H1 (cell line): ENCODE measurements around the gene OBSCN. TPM values are rescaled to one million over a fixed set of nuclear protein-coding genes. Genes with fewer than 3 reads are reported as not detected.

ENCODE experiments used
- CTCF ChIA-PET: fragments of 300-600 bp; sonication (Branson Sonifier 250); formaldehyde crosslinking; loops from one replicate; lab custom pipeline; 2021; ENCODE audit not compliant: partially characterized antibody; lab: Charles Lee
- POLR2A ChIA-PET: fragments of 300-600 bp; sonication (Branson Sonifier 250); formaldehyde crosslinking; loops from one replicate; lab custom pipeline; 2021; ENCODE audit warnings: inconsistent platforms; ENCODE audit not compliant: partially characterized antibody; lab: Charles Lee
- DNase-seq, 2 experiments: peaks; one replicate each; pipeline versions ENCODE4 v3.0.0 to v3.0.0-alpha.2; 2010 to 2022; ENCODE audit warnings: low spot score in 2 of 2, low read depth in 1 of 2, mixed read lengths in 1 of 2
- FAIRE-seq: peaks from 2 replicates; lab custom pipeline; 2011; peaks lifted over from hg19 to GRCh38; lab: Jason Lieb, UNC
- H2AFZ ChIP-seq: 2 replicates; pipeline ENCODE4 v1.8.1; 2012; ENCODE audit warnings: low read length, inconsistent platforms
- H2AK5ac ChIP-seq: 2 replicates; pipeline ENCODE4 v1.6.1; 2013; ENCODE audit warnings: low read depth, low read length
- H2BK120ac ChIP-seq: replicated peaks from 2 replicates; pipeline ENCODE3; 2013; ENCODE audit warnings: low read depth, low read length, inconsistent platforms
- H2BK12ac ChIP-seq: 2 replicates; pipeline ENCODE4 v1.6.1; 2013; ENCODE audit warnings: low read depth, low read length
- H2BK15ac ChIP-seq: 2 replicates; pipeline ENCODE4 v1.6.1; 2013; ENCODE audit warnings: low read length
- H2BK20ac ChIP-seq: 2 replicates; pipeline ENCODE4 v1.6.1; 2013; ENCODE audit warnings: low read length
- H2BK5ac ChIP-seq: 2 replicates; pipeline ENCODE4 v1.6.1; 2013; ENCODE audit warnings: low read depth, low read length
- H3K14ac ChIP-seq: 2 replicates; pipeline ENCODE4 v1.6.1; 2013; ENCODE audit warnings: inconsistent platforms; ENCODE audit not compliant: insufficient read length
- H3K18ac ChIP-seq: 2 replicates; pipeline ENCODE4 v1.6.1; 2013; ENCODE audit warnings: low read length; ENCODE audit errors: extremely low read depth
- H3K23ac ChIP-seq: 2 replicates; pipeline ENCODE4 v1.6.1; 2013; ENCODE audit warnings: inconsistent platforms; ENCODE audit not compliant: insufficient read length
- H3K23me2 ChIP-seq: 2 replicates; pipeline ENCODE4 v1.6.1; 2013; ENCODE audit warnings: low read depth, low read length
- H3K27ac ChIP-seq: 2 replicates; pipeline ENCODE4 v1.6.1; 2011; ENCODE audit warnings: low read depth, low read length, inconsistent platforms
- H3K27me3 ChIP-seq, 4 experiments: replicated peaks in 1 of 4; 1 replicate in 1 of 4; 2 replicates in 3 of 4; pipeline versions ENCODE4 v1.6.1 to v1.8.1; 2011 to 2013; ENCODE audit warnings: low read length in 3 of 4, mild to moderate bottlenecking in 3 of 4, inconsistent platforms in 2 of 4, mixed read lengths in 2 of 4, moderate library complexity in 1 of 4; ENCODE audit not compliant: control insufficient read depth in 3 of 4, insufficient read depth in 3 of 4; ENCODE audit errors: extremely low read depth in 1 of 4
- H3K36me3 ChIP-seq, 4 experiments: 2 replicates each; pipeline versions ENCODE4 v1.6.1 to v1.8.1; 2011 to 2013; ENCODE audit warnings: mild to moderate bottlenecking in 4 of 4, low read length in 3 of 4, moderate library complexity in 2 of 4, control low read depth in 1 of 4, inconsistent platforms in 1 of 4; ENCODE audit not compliant: insufficient read depth in 4 of 4, control insufficient read depth in 2 of 4
- H3K4ac ChIP-seq: replicated peaks from 2 replicates; pipeline ENCODE3; 2013; ENCODE audit warnings: low read length, low read depth, mixed read lengths, inconsistent platforms; ENCODE audit not compliant: insufficient read length
- H3K4me1 ChIP-seq, 4 experiments: replicated peaks in 1 of 4; 1 replicate in 1 of 4; 2 replicates in 3 of 4; pipeline versions ENCODE4 v1.6.1 to v1.8.1; 2011 to 2013; ENCODE audit warnings: low read length in 3 of 4, inconsistent platforms in 2 of 4, mixed read lengths in 1 of 4; ENCODE audit not compliant: insufficient read depth in 4 of 4, control insufficient read depth in 3 of 4
- H3K4me2 ChIP-seq, 2 experiments: 2 replicates each; pipeline versions ENCODE4 v1.6.1 to v1.8.1; 2011 to 2013; ENCODE audit warnings: low read depth in 2 of 2, low read length in 2 of 2, control low read depth in 1 of 2, inconsistent platforms in 1 of 2, mild to moderate bottlenecking in 1 of 2; ENCODE audit not compliant: insufficient read depth in 1 of 2
- H3K4me3 ChIP-seq, 4 experiments: fragments of 200-600, 300-600 bp in 1 of 4; sonication (generic), shearing (Covaris generic), sonication (Bioruptor Twin) in 1 of 4; 2 replicates each; pipeline versions ENCODE4 v1.5.1 to v1.8.1; 2011 to 2016; ENCODE audit warnings: low read length in 4 of 4, low read depth in 3 of 4, control low read depth in 2 of 4, inconsistent platforms in 2 of 4, mild to moderate bottlenecking in 2 of 4, mixed read lengths in 1 of 4, moderate library complexity in 1 of 4; ENCODE audit not compliant: insufficient read depth in 2 of 4; ENCODE audit errors: extremely low read depth in 1 of 4
- H3K56ac ChIP-seq: replicated peaks from 2 replicates; pipeline ENCODE3; 2013; ENCODE audit warnings: low read depth, mild to moderate bottlenecking, mixed read lengths, low read length, inconsistent platforms; ENCODE audit not compliant: insufficient read length
- H3K79me1 ChIP-seq: 2 replicates; pipeline ENCODE4 v1.6.1; 2013; ENCODE audit warnings: low read depth, low read length, control low read depth
- H3K79me2 ChIP-seq, 2 experiments: 2 replicates each; pipeline versions ENCODE4 v1.6.1 to v1.8.1; 2012 to 2013; ENCODE audit warnings: low read length in 2 of 2, mild to moderate bottlenecking in 2 of 2, inconsistent platforms in 1 of 2; ENCODE audit not compliant: insufficient read depth in 2 of 2, control insufficient read depth in 1 of 2
- H3K9ac ChIP-seq, 4 experiments: replicated peaks in 1 of 4; 1 replicate in 1 of 4; 2 replicates in 3 of 4; pipeline versions ENCODE4 v1.6.1 to v1.8.1; 2011 to 2013; ENCODE audit warnings: low read depth in 3 of 4, low read length in 3 of 4, control low read depth in 2 of 4, mild to moderate bottlenecking in 2 of 4, moderate library complexity in 2 of 4, inconsistent platforms in 1 of 4; ENCODE audit errors: extremely low read depth in 1 of 4
- H3K9me3 ChIP-seq, 2 experiments: 2 replicates each; pipeline versions ENCODE4 v1.6.1 to v1.8.1; 2012 to 2013; ENCODE audit warnings: mild to moderate bottlenecking in 2 of 2, moderate library complexity in 2 of 2, control low read depth in 1 of 2, inconsistent platforms in 1 of 2, low read depth in 1 of 2, low read length in 1 of 2, mixed read lengths in 1 of 2; ENCODE audit not compliant: insufficient read depth in 2 of 2
- H4K20me1 ChIP-seq, 2 experiments: replicated peaks in 1 of 2; 2 replicates each; pipeline versions ENCODE3 to v1.8.1; 2011 to 2013; ENCODE audit warnings: inconsistent platforms in 2 of 2, low read length in 2 of 2, mild to moderate bottlenecking in 1 of 2; ENCODE audit not compliant: insufficient read depth in 2 of 2, control insufficient read depth in 1 of 2
- H4K5ac ChIP-seq: 2 replicates; pipeline ENCODE4 v1.6.1; 2013; ENCODE audit warnings: low read length, low read depth, mixed read lengths, inconsistent platforms; ENCODE audit not compliant: insufficient read length
- H4K8ac ChIP-seq: 2 replicates; pipeline ENCODE4 v1.8.0; 2013; ENCODE audit warnings: mild to moderate bottlenecking, moderate library complexity, low read length, inconsistent platforms; ENCODE audit not compliant: insufficient read depth; ENCODE audit errors: extremely low read depth
- H4K91ac ChIP-seq: replicated peaks from 2 replicates; pipeline ENCODE3; 2013; ENCODE audit warnings: low read length, mixed read lengths, inconsistent platforms; ENCODE audit not compliant: insufficient read length
- BACH1 ChIP-seq: IDR thresholded peaks from 2 replicates; pipeline ENCODE4 v1.6.1; 2012; ENCODE audit warnings: low read length, improper control_type of control experiment
- CBX8 ChIP-seq: fragments of 300-800, 300-1000 bp; sonication (generic); IDR thresholded peaks from 2 replicates; pipeline ENCODE4 v1.7.1; 2016; ENCODE audit warnings: low read depth, low read length, borderline replicate concordance
- CHD2 ChIP-seq: IDR thresholded peaks from 2 replicates; pipeline ENCODE4 v1.6.1; 2012; ENCODE audit warnings: low read length, improper control_type of control experiment
- FOSL1 ChIP-seq: IDR thresholded peaks from 2 replicates; pipeline ENCODE4 v1.6.1; 2011; ENCODE audit warnings: mild to moderate bottlenecking, low read depth, low read length, moderate library complexity; ENCODE audit not compliant: insufficient read depth
- NRF1 ChIP-seq: IDR thresholded peaks from 2 replicates; pipeline ENCODE4 v1.6.1; 2011; ENCODE audit warnings: mild to moderate bottlenecking, low read depth, low read length, improper control_type of control experiment
- POLR2AphosphoS5 ChIP-seq: IDR thresholded peaks from 2 replicates; pipeline ENCODE4 v1.6.1; 2011; ENCODE audit warnings: low read depth, low read length
- RBBP5 ChIP-seq: IDR thresholded peaks from 2 replicates; pipeline ENCODE4 v1.7.1; 2012; ENCODE audit warnings: low read depth, mild to moderate bottlenecking, inconsistent platforms, low read length, moderate library complexity, borderline replicate concordance
- RXRA ChIP-seq: IDR thresholded peaks from 2 replicates; pipeline ENCODE4 v1.6.1; 2011; ENCODE audit warnings: low read depth, mild to moderate bottlenecking, low read length, moderate library complexity; ENCODE audit not compliant: insufficient read depth
- YY1 ChIP-seq: IDR thresholded peaks from 2 replicates; pipeline ENCODE4 v1.6.1; 2011; ENCODE audit warnings: low read depth, mild to moderate bottlenecking, low read length
- WGBS, 2 experiments: shearing (Covaris generic) in 1 of 2; methylation state at CpG; one replicate each; pipeline versions ENCODE4 v1.1.6 to v1.1.7; 2013 to 2015; ENCODE audit warnings: low lambda C conversion rate in 2 of 2, mixed read lengths in 2 of 2, inconsistent platforms in 1 of 2, low coverage in 1 of 2, missing lambda C conversion rate in 1 of 2; ENCODE audit not compliant: insufficient replicate concordance in 2 of 2, insufficient coverage in 1 of 2, insufficient read length in 1 of 2; ENCODE audit errors: extremely low coverage in 1 of 2, missing lambda C conversion rate in 1 of 2; 5-methylcytosine and 5-hydroxymethylcytosine counted together
- polyA plus RNA-seq, 7 experiments: library from polyadenylated mRNA; depleted of rRNA in 3 of 7; stranded (reverse) in 5 of 7; unstranded in 2 of 7; fragments of >200 nt in 5 of 7; fragments of 200-250 nt in 2 of 7; gene quantifications; 1 replicate in 5 of 7; 2 replicates in 1 of 7; 4 replicates in 1 of 7; pipeline versions ENCODE4 v1.2.1 to v1.2.3, GENCODE V29; 2011 to 2013; ENCODE audit warnings: missing spikeins in 2 of 7, mixed read lengths in 2 of 7
- total RNA-seq: library from RNA; stranded (reverse); fragmentation: NEBNext Ultra II Directional; extraction: Animal tissue kit (Norgen Biotek cat#: 25700); gene quantifications from 2 replicates; pipeline ENCODE4 v1.2.1, GENCODE V29; 2021

The OBSCN gene
- total and polyA plus RNA-seq, 2 of the 8 experiments (the other 6 are each of a cell fraction or from before 2014, with no cell fraction given): 7.5 to 28.4 TPM

GRCh38 chr1:228397966-228398365, 190.1 kb downstream of the OBSCN start:
- H3K79me1 ChIP-seq: peaks cover 11% of the 10 kb centered on the region; the same call in 1 of the 2 replicates
- CTCF ChIA-PET: interaction anchor here (1.3 kb wide), 1 partner anchor 61 kb away, joined by 6 read pairs; no protein-coding TSS in a partner anchor
- H4K8ac ChIP-seq: no peak overlapping the region
- H3K79me2 ChIP-seq: peaks cover 0 to 11% of the 10 kb centered on the region in 2 experiments; a peak in 2 of 4 replicates
- no peak overlapping the region for H3K14ac ChIP-seq
- H4K20me1 ChIP-seq: peaks cover 16 to 36% of the 10 kb centered on the region in 2 experiments
- H2BK5ac ChIP-seq: no peak overlapping the region
- no peak overlapping the region for H4K91ac ChIP-seq
- no peak overlapping the region for H3K4me3 ChIP-seq
- H4K5ac ChIP-seq: no peak overlapping the region
- H3K27ac ChIP-seq: no peak overlapping the region
- no peak overlapping the region for H3K23ac ChIP-seq
- peaks cover 8 to 62% (median 31%) of the 10 kb centered on the region in 4 experiments; a peak in 7 of 8 replicates for H3K36me3 ChIP-seq
- 85% methylated on average over 6 of the region's 6 CpGs; no CpG with 5 or more reads in 1 of the 2 experiments for WGBS, 2 experiments
- FAIRE-seq: no peak
- no peaks in the 10 kb centered on the region for H3K9me3 ChIP-seq
- no peak overlapping the region for H3K56ac ChIP-seq
- no peak overlapping the region for H3K9ac ChIP-seq
- H3K4me2 ChIP-seq: no peak overlapping the region
- H2BK20ac ChIP-seq: no peak overlapping the region
- no peak for TF ChIP-seq POLR2AphosphoS5
- TF ChIP-seq RXRA: no peak
- no peak for TF ChIP-seq YY1
- no peak for TF ChIP-seq CBX8
- TF ChIP-seq FOSL1: no peak
- TF ChIP-seq CHD2: no peak
- TF ChIP-seq RBBP5: no peak
- no peak for TF ChIP-seq NRF1
- TF ChIP-seq BACH1: no peak
- TF ChIP-seq, all 59 proteins: peak for 0
- DNase-seq: no peak
- no peaks in the 10 kb centered on the region for H3K27me3 ChIP-seq
- POLR2A ChIA-PET: interaction anchor here (0.8 to 1.6 kb wide), 3 partner anchors 28 to 61 kb away, joined by 3 to 5 read pairs (median 3); a partner anchor contains a TSS
- H2AK5ac ChIP-seq: no peak overlapping the region
- H2BK120ac ChIP-seq: no peak overlapping the region
- H2BK12ac ChIP-seq: no peak overlapping the region
- no peak overlapping the region for H3K18ac ChIP-seq
- H3K23me2 ChIP-seq: no peaks in the 10 kb centered on the region
- no peak overlapping the region for H2BK15ac ChIP-seq
- no peaks in the 10 kb centered on the region for H3K4me1 ChIP-seq
- no peak overlapping the region for H2AFZ ChIP-seq
- H3K4ac ChIP-seq: no peak overlapping the region
